KMS-11 (cell line): ENCODE results near the gene ELAPOR1.
"Not testable (repeated sequence)": the region's sequence is repeated elsewhere in the genome, so short reads cannot be mapped to it uniquely, and the experiment has no call there.

Experiments used
- H2AFZ ChIP-seq: fragments of 200-600 bp; sonication (generic); 2 replicates; pipeline ENCODE4 v1.6.1; 2016; ENCODE audit warnings: antibody characterized with exemption, mixed run types, low read depth
- H3K27ac ChIP-seq: fragments of 200-600 bp; sonication (generic); 2 replicates; pipeline ENCODE4 v1.6.1; 2016; ENCODE audit warnings: mild to moderate bottlenecking, mixed run types
- H3K27me3 ChIP-seq: fragments of 200-600 bp; sonication (generic); 2 replicates; pipeline ENCODE4 v1.6.1; 2017; ENCODE audit warnings: mild to moderate bottlenecking, low read depth, mixed run types, moderate library complexity; ENCODE audit not compliant: insufficient read depth
- H3K36me3 ChIP-seq: fragments of 200-600 bp; sonication (generic); 2 replicates; pipeline ENCODE4 v1.6.1; 2017; ENCODE audit warnings: mild to moderate bottlenecking, mixed run types; ENCODE audit not compliant: insufficient read depth
- H3K4me1 ChIP-seq: fragments of 200-600 bp; sonication (generic); 2 replicates; pipeline ENCODE4 v1.6.1; 2016; ENCODE audit warnings: mild to moderate bottlenecking, low read depth, mixed run types; ENCODE audit not compliant: poor library complexity, severe bottlenecking
- H3K4me2 ChIP-seq: fragments of 200-600 bp; sonication (generic); 2 replicates; pipeline ENCODE4 v1.7.0; 2016; ENCODE audit warnings: mild to moderate bottlenecking, mixed run types
- H3K4me3 ChIP-seq: fragments of 200-600 bp; sonication (generic); IDR thresholded peaks from 2 replicates; pipeline ENCODE4 v1.6.1; 2017; ENCODE audit warnings: low read depth, low read length, mixed read lengths; ENCODE audit not compliant: insufficient read depth
- H3K79me2 ChIP-seq: fragments of 200-600 bp; sonication (generic); 2 replicates; pipeline ENCODE4 v1.6.1; 2016; ENCODE audit warnings: low read depth, mixed run types; ENCODE audit not compliant: insufficient read depth
- H3K9ac ChIP-seq: fragments of 200-600 bp; sonication (generic); 2 replicates; pipeline ENCODE4 v1.6.1; 2016; ENCODE audit warnings: mild to moderate bottlenecking, mixed run types
- H4K20me1 ChIP-seq: fragments of 200-600 bp; sonication (generic); 2 replicates; pipeline ENCODE4 v1.6.1; 2016; ENCODE audit warnings: mild to moderate bottlenecking, mixed run types; ENCODE audit not compliant: insufficient read depth
- CTCF ChIP-seq: fragments of 200-600 bp; sonication (generic); conservative IDR thresholded peaks from 2 replicates; pipeline ENCODE4 v1.6.1; 2017; ENCODE audit warnings: low read depth, mild to moderate bottlenecking, antibody characterized with exemption, low read length, moderate library complexity, mixed read lengths

ELAPOR1 gene

GRCh38 chr1:109138358-109138757, 24.4 kb downstream of the ELAPOR1 start:
- Histone ChIP-seq H3K4me2 (no peak overlapping the region), H3K36me3 (no peaks in the 10 kb centered on the region), H3K27me3 (no peaks in the 10 kb centered on the region), H3K4me1 (no peaks in the 10 kb centered on the region), H3K9ac (no peak overlapping the region), H2AFZ (no peak overlapping the region), H3K79me2 (no peaks in the 10 kb centered on the region), H3K27ac (no peak overlapping the region), H4K20me1 (no peaks in the 10 kb centered on the region), H3K4me3 (no peak overlapping the region)
- no peak for TF ChIP-seq CTCF

- Histone ChIP-seq H3K36me3 (no peaks in the 10 kb centered on the region), H3K79me2 (no peaks in the 10 kb centered on the region), H3K4me1 (no peaks in the 10 kb centered on the region), H4K20me1 (no peaks in the 10 kb centered on the region), H3K9ac (no peak overlapping the region), H3K4me2 (no peak overlapping the region), H3K27ac (no peak overlapping the region), H2AFZ (no peak overlapping the region), H3K4me3 (no peak overlapping the region), H3K27me3 (no peaks in the 10 kb centered on the region)
- no peak for TF ChIP-seq CTCF
These were observed 26.5 kb downstream of the ELAPOR1 start for GRCh38 chr1:109140392-109140791.

DNA sequence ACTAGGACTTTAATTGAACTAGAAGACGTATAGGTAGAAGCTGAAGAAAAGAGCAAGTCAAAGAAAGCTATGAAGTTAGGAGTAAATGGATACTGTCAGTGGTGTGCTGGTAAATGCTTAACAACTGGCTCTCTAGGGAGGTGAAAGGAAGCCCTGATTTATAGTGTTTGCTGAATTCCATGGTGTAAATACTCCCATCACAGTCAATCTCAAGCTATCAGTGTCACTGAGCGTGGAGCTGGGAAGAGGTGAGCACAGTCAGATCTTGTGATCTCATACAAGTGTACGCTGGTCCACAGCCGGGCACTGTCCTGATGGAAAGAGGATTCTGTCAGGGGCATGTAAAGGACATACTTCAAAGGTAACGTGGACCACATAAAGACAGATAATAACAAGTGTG, 28.3 kb downstream of the ELAPOR1 start:
- no peak overlapping the region for H3K27ac ChIP-seq

DNA sequence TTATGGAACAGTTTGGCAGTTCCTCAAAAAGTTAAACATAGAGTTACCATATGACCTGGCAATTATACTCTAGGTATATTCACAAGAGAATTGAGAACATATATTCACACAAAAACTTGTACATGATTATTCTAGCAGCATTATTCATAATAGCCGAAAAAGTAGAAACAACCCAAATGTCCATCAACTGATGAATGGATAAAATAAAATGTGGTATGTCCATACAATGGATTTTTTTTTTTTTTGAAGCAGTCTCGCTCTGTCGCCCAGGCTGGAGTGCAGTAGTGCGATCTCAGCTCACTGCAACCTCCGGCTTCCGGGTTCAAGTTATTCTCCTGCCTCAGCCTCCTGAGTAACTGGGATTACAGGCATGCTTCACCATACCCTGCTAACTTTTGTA, 28.8 kb downstream of the ELAPOR1 start:
- H2AFZ ChIP-seq, H3K27me3 ChIP-seq, H3K4me2 ChIP-seq, H3K36me3 ChIP-seq, H3K9ac ChIP-seq, H3K27ac ChIP-seq, H3K4me1 ChIP-seq, H3K79me2 ChIP-seq, H4K20me1 ChIP-seq, H3K4me3 ChIP-seq: not testable (repeated sequence)

More for the DNA sequence above, 28.3 kb downstream of the ELAPOR1 start:
- no peak for TF ChIP-seq CTCF
- Histone ChIP-seq H2AFZ (no peak overlapping the region), H3K4me1 (no peaks in the 10 kb centered on the region), H3K79me2 (no peaks in the 10 kb centered on the region), H3K9ac (no peak overlapping the region), H3K4me3 (no peak overlapping the region), H3K27me3 (no peaks in the 10 kb centered on the region), H4K20me1 (no peaks in the 10 kb centered on the region), H3K4me2 (no peak overlapping the region), H3K36me3 (no peaks in the 10 kb centered on the region)

- no peak overlapping the region for H3K9ac ChIP-seq
- H3K4me2 ChIP-seq = no peak overlapping the region
- no peaks in the 10 kb centered on the region for H3K27me3 ChIP-seq
- no peaks in the 10 kb centered on the region for H3K36me3 ChIP-seq
- H3K79me2 ChIP-seq = no peaks in the 10 kb centered on the region
- no peak overlapping the region for H3K27ac ChIP-seq
- no peaks in the 10 kb centered on the region for H3K4me1 ChIP-seq
- no peak overlapping the region for H3K4me3 ChIP-seq
- H2AFZ ChIP-seq = no peak overlapping the region
- TF ChIP-seq CTCF = no peak
- H4K20me1 ChIP-seq = no peaks in the 10 kb centered on the region
These were observed 35.2 kb downstream of the ELAPOR1 start for GRCh38 chr1:109148987-109149561.
